ENCODE data around the gene CSNK2B. TPM values are rescaled to one million over a fixed set of nuclear protein-coding genes. Genes with fewer than 3 reads are reported as not detected.
"Not testable (repeated sequence)": the region's sequence is repeated elsewhere in the genome, so short reads cannot be mapped to it uniquely, and the experiment has no call there.

The CSNK2B gene
- total RNA-seq, 1 experiment from 2014 or later: 357 TPM

DNA sequence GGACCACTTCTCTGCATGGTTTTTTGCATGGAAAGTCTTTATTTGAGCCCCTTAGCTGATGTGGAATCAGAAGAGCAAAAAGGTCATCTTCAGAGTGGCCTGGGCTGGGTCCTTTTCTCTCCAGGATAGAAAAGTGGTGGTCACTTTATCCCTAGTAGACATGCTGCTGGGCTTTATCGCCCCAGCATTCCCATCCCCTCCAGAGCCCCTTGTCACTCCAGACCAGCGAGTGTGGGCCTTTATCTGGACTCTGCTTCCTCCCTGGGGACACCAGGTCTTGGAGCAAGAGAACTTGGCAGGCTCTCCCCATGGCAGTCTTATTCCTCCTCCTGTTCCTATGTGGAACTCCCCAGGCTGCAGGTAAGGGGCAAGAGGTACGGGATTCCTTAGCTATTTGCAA lies 40.7 kb downstream of the CSNK2B start, which contains the start of gene LY6G6F:
LY6G6F (plus strand) TSS at position 268 of the 400 bp plus-strand sequence; CDS start at position 309, 41 bp downstream.
- H3K27ac Mint-ChIP-seq (ENCODE audit: unreplicated experiment): no peak within 1 kb of the TSS
- no peak for DNase-seq
- no TSS peak for BruUV-seq (replicated peaks)
- TF ChIP-seq, protein P1, sequence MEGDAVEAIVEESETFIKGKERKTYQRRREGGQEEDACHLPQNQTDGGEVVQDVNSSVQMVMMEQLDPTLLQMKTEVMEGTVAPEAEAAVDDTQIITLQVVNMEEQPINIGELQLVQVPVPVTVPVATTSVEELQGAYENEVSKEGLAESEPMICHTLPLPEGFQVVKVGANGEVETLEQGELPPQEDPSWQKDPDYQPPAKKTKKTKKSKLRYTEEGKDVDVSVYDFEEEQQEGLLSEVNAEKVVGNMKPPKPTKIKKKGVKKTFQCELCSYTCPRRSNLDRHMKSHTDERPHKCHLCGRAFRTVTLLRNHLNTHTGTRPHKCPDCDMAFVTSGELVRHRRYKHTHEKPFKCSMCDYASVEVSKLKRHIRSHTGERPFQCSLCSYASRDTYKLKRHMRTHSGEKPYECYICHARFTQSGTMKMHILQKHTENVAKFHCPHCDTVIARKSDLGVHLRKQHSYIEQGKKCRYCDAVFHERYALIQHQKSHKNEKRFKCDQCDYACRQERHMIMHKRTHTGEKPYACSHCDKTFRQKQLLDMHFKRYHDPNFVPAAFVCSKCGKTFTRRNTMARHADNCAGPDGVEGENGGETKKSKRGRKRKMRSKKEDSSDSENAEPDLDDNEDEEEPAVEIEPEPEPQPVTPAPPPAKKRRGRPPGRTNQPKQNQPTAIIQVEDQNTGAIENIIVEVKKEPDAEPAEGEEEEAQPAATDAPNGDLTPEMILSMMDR (IDR thresholded peaks at IDR 0.05; ENCODE audit: unreplicated experiment): no peak
- no peaks in the 10 kb centered on the region for H3K27me3 Mint-ChIP-seq (ENCODE audit: unreplicated experiment)
- intact Hi-C loops (cut with micrococcal nuclease; ENCODE audit: unreplicated experiment): no loop called here
- no peak within 1 kb of the TSS for H3K4me3 Mint-ChIP-seq (ENCODE audit: low read depth, unreplicated experiment)
- CTCF ChIA-PET: interaction anchor here (0.7 to 1.2 kb wide), 2 partner anchors 68 to 81 kb away, joined by 3 read pairs; no protein-coding TSS in a partner anchor
- H3K36me3 Mint-ChIP-seq (ENCODE audit: insufficient read depth, unreplicated experiment): peaks cover 17% of the 10 kb centered on the region
- H3K4me1 Mint-ChIP-seq (ENCODE audit: low read depth, unreplicated experiment): peaks cover 19% of the 10 kb centered on the region
- H3K9me3 Mint-ChIP-seq (ENCODE audit: low read depth, unreplicated experiment): no peaks in the 10 kb centered on the region

DNA sequence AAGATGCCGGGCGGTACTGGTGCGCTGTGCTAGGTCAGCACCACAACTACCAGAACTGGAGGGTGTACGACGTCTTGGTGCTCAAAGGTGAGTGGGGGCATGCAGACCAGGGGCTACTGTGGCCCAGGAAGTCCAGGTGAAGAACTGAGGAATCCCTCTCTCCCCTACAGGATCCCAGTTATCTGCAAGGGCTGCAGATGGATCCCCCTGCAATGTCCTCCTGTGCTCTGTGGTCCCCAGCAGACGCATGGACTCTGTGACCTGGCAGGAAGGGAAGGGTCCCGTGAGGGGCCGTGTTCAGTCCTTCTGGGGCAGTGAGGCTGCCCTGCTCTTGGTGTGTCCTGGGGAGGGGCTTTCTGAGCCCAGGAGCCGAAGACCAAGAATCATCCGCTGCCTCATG lies 41.8 kb downstream of the CSNK2B start:
- no peaks in the 10 kb centered on the region for H3K9me3 Mint-ChIP-seq (ENCODE audit: low read depth, unreplicated experiment)
- H3K27me3 Mint-ChIP-seq (ENCODE audit: unreplicated experiment): peaks cover 7% of the 10 kb centered on the region
- intact Hi-C loops (cut with micrococcal nuclease; ENCODE audit: unreplicated experiment): no loop called here
- no peak overlapping the region for H3K27ac Mint-ChIP-seq (ENCODE audit: unreplicated experiment)
- CTCF ChIA-PET: no interaction called here
- BruUV-seq (replicated peaks): no TSS peak
- TF ChIP-seq, protein P1 (IDR thresholded peaks at IDR 0.05; ENCODE audit: unreplicated experiment): no peak
- no peak for DNase-seq
- H3K4me1 Mint-ChIP-seq (ENCODE audit: low read depth, unreplicated experiment): peaks cover 30% of the 10 kb centered on the region
- H3K36me3 Mint-ChIP-seq (ENCODE audit: insufficient read depth, unreplicated experiment): peaks cover 12% of the 10 kb centered on the region
- H3K4me3 Mint-ChIP-seq (ENCODE audit: low read depth, unreplicated experiment): no peak overlapping the region

DNA sequence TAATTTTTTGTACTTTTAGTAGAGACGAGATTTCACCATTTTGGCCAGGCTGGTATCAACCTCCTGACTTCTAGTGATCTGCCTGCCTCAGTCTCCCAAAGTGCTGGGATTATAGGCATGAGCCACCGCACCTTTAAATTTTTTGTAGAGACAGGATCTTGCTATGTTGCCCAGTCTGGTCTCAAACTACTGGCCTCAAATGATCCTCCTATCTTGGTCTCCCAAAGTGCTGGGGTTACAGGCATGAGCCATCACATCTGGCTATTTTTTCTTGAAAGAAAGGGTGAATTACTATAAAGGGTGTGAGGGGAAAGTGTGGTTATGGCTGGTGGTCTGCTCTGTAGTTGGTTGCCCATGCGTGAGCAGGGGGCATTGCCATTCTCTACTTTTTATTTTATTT lies 42.3 kb downstream of the CSNK2B start:
- Mint-ChIP-seq H3K4me1 (ENCODE audit: low read depth, unreplicated experiment) (peaks cover 28% of the 10 kb centered on the region), H3K9me3 (ENCODE audit: low read depth, unreplicated experiment) (no peaks in the 10 kb centered on the region), H3K27me3 (ENCODE audit: unreplicated experiment) (peaks cover 12% of the 10 kb centered on the region), H3K4me3 (ENCODE audit: low read depth, unreplicated experiment) (no peak overlapping the region), H3K36me3 (ENCODE audit: insufficient read depth, unreplicated experiment) (peaks cover 7% of the 10 kb centered on the region), H3K27ac (ENCODE audit: unreplicated experiment) (no peak overlapping the region)
- TF ChIP-seq, protein P1 (IDR thresholded peaks at IDR 0.05; ENCODE audit: unreplicated experiment): no peak
- CTCF ChIA-PET: interaction anchor here (0.7 kb wide), 1 partner anchor 9 kb away, joined by 10 read pairs; no protein-coding TSS in a partner anchor
- DNase-seq: no peak
- intact Hi-C loops (cut with micrococcal nuclease; ENCODE audit: unreplicated experiment): no loop called here
- BruUV-seq (replicated peaks): no TSS peak

DNA sequence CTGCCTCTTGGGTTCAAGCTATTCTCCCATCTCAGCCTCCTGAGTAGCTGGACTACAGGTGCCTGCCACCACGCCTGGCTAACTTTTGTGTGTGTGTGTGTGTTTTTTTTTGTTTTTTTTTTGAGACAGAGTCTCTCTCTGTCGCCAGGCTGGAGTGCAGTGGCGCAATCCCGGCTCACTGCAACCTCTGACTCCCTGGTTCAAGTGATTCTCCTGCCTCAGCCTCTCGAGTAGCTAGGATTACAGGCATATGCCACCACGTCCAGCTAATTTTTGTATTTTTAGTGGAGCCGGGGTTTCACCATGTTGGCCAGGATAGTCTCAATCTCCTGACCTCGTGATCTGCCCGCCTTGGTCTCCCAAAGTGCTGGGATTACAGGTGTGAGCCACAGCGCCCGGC lies 43.3 kb downstream of the CSNK2B start:
- intact Hi-C loops (cut with micrococcal nuclease; ENCODE audit: unreplicated experiment); DNase-seq; H3K9me3 Mint-ChIP-seq (ENCODE audit: low read depth, unreplicated experiment); CTCF ChIA-PET; H3K27ac Mint-ChIP-seq (ENCODE audit: unreplicated experiment); H3K4me3 Mint-ChIP-seq (ENCODE audit: low read depth, unreplicated experiment); BruUV-seq (replicated peaks); H3K36me3 Mint-ChIP-seq (ENCODE audit: insufficient read depth, unreplicated experiment): not testable (repeated sequence)
- Mint-ChIP-seq H3K27me3 (ENCODE audit: unreplicated experiment) (peaks cover 21% of the 10 kb centered on the region), H3K4me1 (ENCODE audit: low read depth, unreplicated experiment) (peaks cover 23% of the 10 kb centered on the region)

DNA sequence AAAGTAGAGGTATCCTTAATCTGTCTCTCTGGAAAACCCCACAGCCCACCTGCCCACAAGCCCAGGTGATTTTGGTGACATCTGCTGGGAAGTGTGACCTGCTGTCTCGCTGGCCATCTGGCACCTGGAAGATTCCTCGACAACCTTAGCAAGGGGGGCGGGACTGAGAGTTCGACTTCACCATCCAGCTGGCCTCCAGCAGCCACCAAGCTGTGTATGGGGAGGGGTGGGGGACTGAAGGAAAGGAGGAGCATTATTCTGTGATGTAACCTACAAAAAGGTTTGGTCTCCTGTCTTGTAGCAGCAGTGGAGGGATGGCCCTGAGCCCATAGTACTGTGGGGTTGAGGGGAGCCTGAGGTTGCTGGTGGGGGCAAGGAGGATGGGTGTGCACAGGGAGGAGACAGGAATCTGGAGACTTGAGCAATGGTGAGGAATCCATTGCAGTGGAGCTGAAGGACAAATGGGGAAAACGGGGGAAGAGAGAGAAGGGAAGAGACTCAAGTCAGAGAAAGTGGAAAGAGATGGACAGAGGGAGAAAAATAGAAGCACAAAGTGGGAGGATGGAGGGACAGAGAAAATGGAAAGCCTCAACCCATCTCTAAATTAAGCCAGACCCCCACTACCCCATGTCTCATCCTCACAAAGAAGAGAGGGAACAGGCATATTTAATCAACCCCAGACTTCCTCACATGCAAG lies 44.8 kb downstream of the CSNK2B start:
- Mint-ChIP-seq H3K9me3 (ENCODE audit: low read depth, unreplicated experiment) (no peaks in the 10 kb centered on the region), H3K36me3 (ENCODE audit: insufficient read depth, unreplicated experiment) (peaks cover 3% of the 10 kb centered on the region), H3K4me3 (ENCODE audit: low read depth, unreplicated experiment) (no peak overlapping the region), H3K27ac (ENCODE audit: unreplicated experiment) (no peak overlapping the region), H3K4me1 (ENCODE audit: low read depth, unreplicated experiment) (peaks cover 23% of the 10 kb centered on the region), H3K27me3 (ENCODE audit: unreplicated experiment) (peaks cover 26% of the 10 kb centered on the region)
- TF ChIP-seq, protein P1 (IDR thresholded peaks at IDR 0.05; ENCODE audit: unreplicated experiment): no peak
- intact Hi-C loops (cut with micrococcal nuclease; ENCODE audit: unreplicated experiment): no loop called here
- CTCF ChIA-PET: interaction anchor here (0.6 to 2.2 kb wide), 4 partner anchors 19 to 125 kb away, joined by 3 to 6 read pairs (median 4); no protein-coding TSS in a partner anchor
- DNase-seq: no peak
- no TSS peak for BruUV-seq (replicated peaks)
